ENCODE measurements around the gene ZNF217. TPM values are rescaled to one million over a fixed set of nuclear protein-coding genes. Genes with fewer than 3 reads are reported as not detected.

ZNF217 gene
- total and polyA plus RNA-seq, 10 of the 15 experiments (the other 5 are each of a cell fraction or from before 2014, with no cell fraction given) = 8.5 to 76.6 (median 40.6) TPM

DNA sequence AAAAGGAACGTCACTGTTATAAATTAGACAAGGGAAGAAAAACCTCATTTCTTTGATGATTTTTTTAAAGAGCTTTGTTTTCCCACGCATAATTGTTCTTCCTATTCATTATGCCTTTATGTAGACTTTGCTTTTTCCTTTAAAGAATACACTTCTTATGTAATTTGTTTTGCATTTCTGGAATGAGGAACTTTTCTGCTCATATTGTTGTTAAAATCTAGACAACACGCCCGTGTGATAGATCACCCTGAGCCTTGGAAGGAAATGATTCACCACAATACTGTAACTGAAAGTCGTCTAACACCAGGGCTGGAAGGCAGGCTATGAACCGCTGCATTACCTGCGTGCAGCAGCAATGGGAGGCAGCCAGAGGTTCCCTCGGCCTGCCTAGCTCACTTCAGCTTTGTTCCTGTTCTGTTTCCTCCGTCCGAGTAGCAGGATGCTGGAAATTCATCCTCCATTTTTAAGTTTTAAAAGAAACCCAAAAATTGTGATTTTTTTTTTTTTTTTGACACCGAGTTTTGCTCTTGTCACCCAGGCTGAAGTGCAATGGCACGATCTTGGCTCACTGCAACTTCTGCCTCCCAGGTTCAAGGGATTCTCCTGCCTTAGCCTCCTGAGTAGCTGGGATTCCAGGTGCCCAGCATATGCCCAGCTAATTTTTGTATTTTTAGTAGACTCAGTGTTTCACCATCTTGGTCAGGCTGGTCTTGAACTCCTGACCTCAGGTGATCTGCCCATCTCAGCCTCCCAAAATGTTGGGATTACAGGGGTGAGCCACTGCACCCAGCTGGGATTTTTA is 49.6 kb upstream of the ZNF217 start (continued):
- TF ChIP-seq, protein P1, sequence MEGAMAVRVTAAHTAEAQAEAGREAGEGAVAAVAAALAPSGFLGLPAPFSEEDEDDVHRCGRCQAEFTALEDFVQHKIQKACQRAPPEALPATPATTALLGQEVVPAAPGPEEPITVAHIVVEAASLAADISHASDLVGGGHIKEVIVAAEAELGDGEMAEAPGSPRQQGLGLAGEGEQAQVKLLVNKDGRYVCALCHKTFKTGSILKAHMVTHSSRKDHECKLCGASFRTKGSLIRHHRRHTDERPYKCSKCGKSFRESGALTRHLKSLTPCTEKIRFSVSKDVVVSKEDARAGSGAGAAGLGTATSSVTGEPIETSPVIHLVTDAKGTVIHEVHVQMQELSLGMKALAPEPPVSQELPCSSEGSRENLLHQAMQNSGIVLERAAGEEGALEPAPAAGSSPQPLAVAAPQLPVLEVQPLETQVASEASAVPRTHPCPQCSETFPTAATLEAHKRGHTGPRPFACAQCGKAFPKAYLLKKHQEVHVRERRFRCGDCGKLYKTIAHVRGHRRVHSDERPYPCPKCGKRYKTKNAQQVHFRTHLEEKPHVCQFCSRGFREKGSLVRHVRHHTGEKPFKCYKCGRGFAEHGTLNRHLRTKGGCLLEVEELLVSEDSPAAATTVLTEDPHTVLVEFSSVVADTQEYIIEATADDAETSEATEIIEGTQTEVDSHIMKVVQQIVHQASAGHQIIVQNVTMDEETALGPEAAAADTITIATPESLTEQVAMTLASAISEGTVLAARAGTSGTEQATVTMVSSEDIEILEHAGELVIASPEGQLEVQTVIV (IDR thresholded peaks at IDR 0.05; ENCODE audit: borderline replicate concordance, partially characterized antibody) = no peak
- peak; percentile 60 to 93; a peak in 3 of 4 replicates for TF ChIP-seq ETV6 (conservative IDR thresholded peaks at IDR 0.05 in 1 of 2, IDR thresholded peaks at IDR 0.05 in 1 of 2; ENCODE audit: borderline replicate concordance in 1 of 2, low read depth in 1 of 2)
- TF ChIP-seq CBX5 (IDR thresholded peaks at IDR 0.05; ENCODE audit: low read depth) = 0 out of 2 replicates have a peak, but pooled peaks have one; percentile 41
- no peak for TF ChIP-seq GATAD2B (conservative IDR thresholded peaks at IDR 0.05; ENCODE audit: low read depth)
- TF ChIP-seq IRF4 (IDR thresholded peaks at IDR 0.05; ENCODE audit: low read depth, low read length) = peak; percentile 89
- no peak for TF ChIP-seq STAT1 (conservative IDR thresholded peaks at IDR 0.05)
- no peak for TF ChIP-seq RCOR1 (conservative IDR thresholded peaks at IDR 0.05; ENCODE audit: low read depth, low read length)
- TF ChIP-seq SUPT20H (IDR thresholded peaks at IDR 0.05; ENCODE audit: borderline replicate concordance, control insufficient read depth, low read depth, low read length) = no peak
- TF ChIP-seq DPF2 (IDR thresholded peaks at IDR 0.05) = 0 out of 2 replicates have a peak, but pooled peaks have one; percentile 54
- TF ChIP-seq, protein P2, sequence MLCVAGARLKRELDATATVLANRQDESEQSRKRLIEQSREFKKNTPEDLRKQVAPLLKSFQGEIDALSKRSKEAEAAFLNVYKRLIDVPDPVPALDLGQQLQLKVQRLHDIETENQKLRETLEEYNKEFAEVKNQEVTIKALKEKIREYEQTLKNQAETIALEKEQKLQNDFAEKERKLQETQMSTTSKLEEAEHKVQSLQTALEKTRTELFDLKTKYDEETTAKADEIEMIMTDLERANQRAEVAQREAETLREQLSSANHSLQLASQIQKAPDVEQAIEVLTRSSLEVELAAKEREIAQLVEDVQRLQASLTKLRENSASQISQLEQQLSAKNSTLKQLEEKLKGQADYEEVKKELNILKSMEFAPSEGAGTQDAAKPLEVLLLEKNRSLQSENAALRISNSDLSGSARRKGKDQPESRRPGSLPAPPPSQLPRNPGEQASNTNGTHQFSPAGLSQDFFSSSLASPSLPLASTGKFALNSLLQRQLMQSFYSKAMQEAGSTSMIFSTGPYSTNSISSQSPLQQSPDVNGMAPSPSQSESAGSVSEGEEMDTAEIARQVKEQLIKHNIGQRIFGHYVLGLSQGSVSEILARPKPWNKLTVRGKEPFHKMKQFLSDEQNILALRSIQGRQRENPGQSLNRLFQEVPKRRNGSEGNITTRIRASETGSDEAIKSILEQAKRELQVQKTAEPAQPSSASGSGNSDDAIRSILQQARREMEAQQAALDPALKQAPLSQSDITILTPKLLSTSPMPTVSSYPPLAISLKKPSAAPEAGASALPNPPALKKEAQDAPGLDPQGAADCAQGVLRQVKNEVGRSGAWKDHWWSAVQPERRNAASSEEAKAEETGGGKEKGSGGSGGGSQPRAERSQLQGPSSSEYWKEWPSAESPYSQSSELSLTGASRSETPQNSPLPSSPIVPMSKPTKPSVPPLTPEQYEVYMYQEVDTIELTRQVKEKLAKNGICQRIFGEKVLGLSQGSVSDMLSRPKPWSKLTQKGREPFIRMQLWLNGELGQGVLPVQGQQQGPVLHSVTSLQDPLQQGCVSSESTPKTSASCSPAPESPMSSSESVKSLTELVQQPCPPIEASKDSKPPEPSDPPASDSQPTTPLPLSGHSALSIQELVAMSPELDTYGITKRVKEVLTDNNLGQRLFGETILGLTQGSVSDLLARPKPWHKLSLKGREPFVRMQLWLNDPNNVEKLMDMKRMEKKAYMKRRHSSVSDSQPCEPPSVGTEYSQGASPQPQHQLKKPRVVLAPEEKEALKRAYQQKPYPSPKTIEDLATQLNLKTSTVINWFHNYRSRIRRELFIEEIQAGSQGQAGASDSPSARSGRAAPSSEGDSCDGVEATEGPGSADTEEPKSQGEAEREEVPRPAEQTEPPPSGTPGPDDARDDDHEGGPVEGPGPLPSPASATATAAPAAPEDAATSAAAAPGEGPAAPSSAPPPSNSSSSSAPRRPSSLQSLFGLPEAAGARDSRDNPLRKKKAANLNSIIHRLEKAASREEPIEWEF (IDR thresholded peaks at IDR 0.05; ENCODE audit: insufficient replicate concordance, low read depth, low read length) = no peak
- TF ChIP-seq, protein P3, sequence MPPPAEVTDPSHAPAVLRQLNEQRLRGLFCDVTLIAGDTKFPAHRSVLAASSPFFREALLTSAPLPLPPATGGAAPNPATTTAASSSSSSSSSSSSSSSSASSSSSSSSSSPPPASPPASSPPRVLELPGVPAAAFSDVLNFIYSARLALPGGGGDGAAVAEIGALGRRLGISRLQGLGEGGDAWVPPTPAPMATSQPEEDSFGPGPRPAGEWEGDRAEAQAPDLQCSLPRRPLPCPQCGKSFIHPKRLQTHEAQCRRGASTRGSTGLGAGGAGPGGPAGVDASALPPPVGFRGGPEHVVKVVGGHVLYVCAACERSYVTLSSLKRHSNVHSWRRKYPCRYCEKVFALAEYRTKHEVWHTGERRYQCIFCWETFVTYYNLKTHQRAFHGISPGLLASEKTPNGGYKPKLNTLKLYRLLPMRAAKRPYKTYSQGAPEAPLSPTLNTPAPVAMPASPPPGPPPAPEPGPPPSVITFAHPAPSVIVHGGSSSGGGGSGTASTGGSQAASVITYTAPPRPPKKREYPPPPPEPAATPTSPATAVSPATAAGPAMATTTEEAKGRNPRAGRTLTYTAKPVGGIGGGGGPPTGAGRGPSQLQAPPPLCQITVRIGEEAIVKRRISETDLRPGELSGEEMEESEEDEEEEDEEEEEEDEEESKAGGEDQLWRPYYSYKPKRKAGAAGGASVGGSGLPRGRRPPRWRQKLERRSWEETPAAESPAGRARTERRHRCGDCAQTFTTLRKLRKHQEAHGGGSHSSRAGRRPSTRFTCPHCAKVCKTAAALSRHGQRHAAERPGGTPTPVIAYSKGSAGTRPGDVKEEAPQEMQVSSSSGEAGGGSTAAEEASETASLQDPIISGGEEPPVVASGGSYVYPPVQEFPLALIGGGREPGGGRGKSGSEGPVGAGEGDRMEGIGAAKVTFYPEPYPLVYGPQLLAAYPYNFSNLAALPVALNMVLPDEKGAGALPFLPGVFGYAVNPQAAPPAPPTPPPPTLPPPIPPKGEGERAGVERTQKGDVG (CRISPR knock-in tag; IDR thresholded peaks at IDR 0.05) = 0 out of 2 replicates have a peak, but pooled peaks have one; percentile 32
- TF ChIP-seq BMI1 (IDR thresholded peaks at IDR 0.05; ENCODE audit: borderline replicate concordance) = no peak
- peak; percentile 82; the same call in 1 of the 2 replicates for TF ChIP-seq WRNIP1 (IDR thresholded peaks at IDR 0.05; ENCODE audit: borderline replicate concordance, low read depth, low read length)
- no peak for TF ChIP-seq ATF3 (IDR thresholded peaks at IDR 0.05; ENCODE audit: borderline replicate concordance, extremely low read depth, low read depth, low read length)
- TF ChIP-seq ZNF274 (IDR thresholded peaks at IDR 0.05; ENCODE audit: insufficient read depth, insufficient read length) = no peak
- TF ChIP-seq SUZ12 (IDR thresholded peaks at IDR 0.05; ENCODE audit: unreplicated experiment) = no peak
- TF ChIP-seq POLR2A (IDR thresholded peaks at IDR 0.05; ENCODE audit: low read depth, low read length) = peak; percentile 83

Measured in GM12878 (cell line).